Right kidney (tissue), 9 donors: ENCODE results near the gene AMELX.

ENCODE experiments used
- DNase-seq: peaks from one replicate; pipeline ENCODE4 v3.0.0-alpha.2; 2016
- long read RNA-seq, 8 donors: transcript quantifications; one replicate each; lab custom pipeline, GENCODE V29; 2026

Gene AMELX
- long read RNA-seq, donor 1, result 0 reads
- long read RNA-seq, donor 2, result 0 reads
- long read RNA-seq, donor 3, result 0 reads
- long read RNA-seq, donor 4, result 0 reads
- long read RNA-seq, donor 5, result 0 reads
- long read RNA-seq, donor 6, result 0 reads
- long read RNA-seq, donor 7, result 0 reads
- long read RNA-seq, donor 8, result 0 reads

DNA sequence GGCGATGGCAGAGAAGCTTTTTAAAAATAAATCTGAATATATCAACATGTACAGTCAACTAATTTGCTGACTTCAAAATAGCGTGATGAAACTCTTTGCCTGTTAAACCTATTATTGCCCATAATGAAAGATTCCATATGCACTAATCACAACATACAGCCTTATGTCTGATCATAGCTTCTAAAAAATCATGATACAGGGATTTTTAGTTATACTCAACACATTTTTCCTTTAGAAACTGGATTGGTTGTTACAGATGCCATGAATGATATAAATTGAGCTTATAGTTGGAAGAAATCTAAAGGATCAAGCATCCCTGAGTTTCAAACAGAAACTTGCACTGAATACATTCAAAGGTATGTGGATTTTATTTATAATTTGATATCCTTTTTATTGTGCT lies at the start of gene AMELX:
Gene AMELX (plus strand): TSS at position 301 of the 400 bp plus-strand sequence. CDS start 1,376 bp downstream, outside the sequence.
- no peak for DNase-seq

GRCh38 chrX:11244636-11245035 lies 48.6 kb upstream of the AMELX start:
- DNase-seq, result no peak

- no peak for DNase-seq
These were observed 38.6 kb upstream of the AMELX start for GRCh38 chrX:11254417-11255109.

GRCh38 chrX:11257290-11257689 lies 35.9 kb upstream of the AMELX start:
- DNase-seq, result no peak

GRCh38 chrX:11257711-11258110 lies 35.5 kb upstream of the AMELX start:
- no peak for DNase-seq

GRCh38 chrX:11259437-11259836 lies 33.8 kb upstream of the AMELX start:
- no peak for DNase-seq

DNA sequence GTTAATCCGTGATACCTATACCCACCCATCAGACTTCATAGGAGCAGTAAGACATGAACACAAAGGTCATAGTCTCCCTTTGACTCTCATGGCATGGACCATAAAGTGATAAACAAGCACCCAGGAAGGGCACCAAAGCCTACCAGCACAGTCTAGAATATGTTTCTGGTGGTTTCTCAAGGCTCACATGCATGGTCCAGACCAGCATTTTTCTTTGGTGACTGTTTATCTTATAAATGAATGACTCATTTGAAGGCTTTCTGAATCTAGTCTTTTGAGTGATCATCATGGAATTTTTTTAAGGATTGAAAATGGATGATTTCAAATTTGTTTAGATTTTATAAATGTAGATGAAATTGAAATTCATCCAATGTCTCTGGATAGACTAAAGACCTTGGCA lies 32.0 kb upstream of the AMELX start:
- no peak for DNase-seq

DNA sequence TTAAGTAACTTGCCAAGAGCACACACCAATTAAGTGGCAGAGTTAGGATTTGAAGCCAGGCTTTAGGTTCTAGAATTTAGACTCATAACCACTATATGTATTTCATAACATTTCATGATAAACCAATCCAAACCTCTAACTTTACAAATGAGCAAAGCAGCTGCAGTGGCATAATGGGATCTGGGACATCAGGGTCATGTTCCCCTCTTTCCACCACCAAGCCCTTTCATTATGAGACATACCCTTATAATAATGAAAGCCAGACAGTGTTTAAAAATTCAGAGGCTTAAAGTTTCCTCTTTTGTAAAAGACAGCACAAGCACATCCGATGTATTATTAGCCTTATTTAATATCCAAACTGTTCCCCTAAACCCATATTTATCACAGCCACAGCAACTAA lies 28.3 kb upstream of the AMELX start:
- no peak for DNase-seq

- no peak for DNase-seq
These were observed 27.9 kb upstream of the AMELX start for GRCh38 chrX:11265352-11265751.

- peak; percentile 1 for DNase-seq
These were observed 26.6 kb upstream of the AMELX start for GRCh38 chrX:11266573-11267003.

- DNase-seq, result no peak
These were observed 25.8 kb upstream of the AMELX start for GRCh38 chrX:11267425-11267824.

- no peak for DNase-seq
These were observed 24.2 kb upstream of the AMELX start for GRCh38 chrX:11269006-11269405.

GRCh38 chrX:11269996-11270395 lies 23.2 kb upstream of the AMELX start:
- DNase-seq, result no peak

- DNase-seq, result no peak
These were observed 20.9 kb upstream of the AMELX start for GRCh38 chrX:11272290-11272689.

- no peak for DNase-seq
These were observed 20.4 kb upstream of the AMELX start for GRCh38 chrX:11272863-11273262.

- DNase-seq, result no peak
These were observed 19.7 kb upstream of the AMELX start for GRCh38 chrX:11273544-11273943.

GRCh38 chrX:11282043-11282442 lies 11.2 kb upstream of the AMELX start:
- DNase-seq, result no peak

- DNase-seq, result no peak
These were observed 7.6 kb upstream of the AMELX start for GRCh38 chrX:11285651-11286050.

- no peak for DNase-seq
These were observed 5.7 kb upstream of the AMELX start for GRCh38 chrX:11287505-11287904.

- no peak for DNase-seq
These were observed 2.7 kb upstream of the AMELX start for GRCh38 chrX:11290416-11291102.

GRCh38 chrX:11296051-11296450 lies 2.8 kb downstream of the AMELX start:
- DNase-seq, result no peak

GRCh38 chrX:11298600-11298999 lies 5.4 kb downstream of the AMELX start:
- no peak for DNase-seq

DNA sequence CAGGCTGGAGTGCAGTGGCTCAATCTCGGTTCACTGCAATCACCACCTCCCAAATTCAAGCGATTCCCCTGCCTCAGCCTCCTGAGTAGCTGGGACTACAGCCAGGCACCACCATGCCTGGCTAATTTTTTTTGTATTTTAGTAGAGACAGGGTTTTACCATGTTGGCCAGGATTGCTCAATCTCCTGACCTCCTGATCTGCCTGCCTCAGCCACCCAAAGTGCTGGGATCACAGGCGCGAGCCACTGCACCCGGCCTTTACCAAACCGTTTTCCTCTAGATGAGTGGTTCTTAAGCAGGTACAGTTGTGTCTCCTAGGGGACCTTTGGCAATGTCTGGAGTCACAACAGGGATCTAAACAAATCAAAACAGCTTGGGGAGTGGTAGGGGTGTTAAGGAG lies 11.6 kb downstream of the AMELX start:
- DNase-seq, result no peak

DNA sequence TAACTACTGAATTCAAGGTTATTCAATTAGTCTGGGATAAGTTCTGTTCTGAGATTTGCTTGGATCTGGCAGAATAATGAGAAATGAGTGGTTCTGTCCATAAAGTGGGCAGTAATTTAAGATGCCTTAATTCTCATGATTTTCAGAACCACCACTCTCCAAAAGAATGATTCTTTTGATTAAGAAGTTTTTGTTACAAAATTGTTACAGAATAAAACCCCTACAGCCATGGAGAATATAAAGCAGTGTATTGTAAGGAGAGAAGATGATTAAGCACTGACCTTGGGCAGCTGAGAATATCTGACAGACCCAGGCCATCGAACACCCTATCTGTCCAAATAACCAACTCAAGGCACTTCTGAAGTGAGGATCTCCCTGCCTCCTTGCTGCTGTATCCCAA lies 12.4 kb downstream of the AMELX start:
- no peak for DNase-seq
